GM19193 (cell line): Measurements from ENCODE around the gene SMARCA4.
A peak's percentile ranks its signal among the peaks of the same experiment; 100 is the strongest.

ENCODE experiments used
- POLR2A ChIP-seq: IDR thresholded peaks from 4 replicates; pipeline ENCODE4 v1.6.1; 2011; ENCODE audit not compliant: insufficient read depth, insufficient read length; ENCODE audit errors: extremely low read depth

The SMARCA4 gene

GRCh38 chr19:10960314-10961072, at the start of gene SMARCA4:
Gene SMARCA4 (plus strand): TSS chr19:10961030. CDS start chr19:10984152, 23,122 bp downstream.
- peak; percentile 89 for TF ChIP-seq POLR2A

DNA sequence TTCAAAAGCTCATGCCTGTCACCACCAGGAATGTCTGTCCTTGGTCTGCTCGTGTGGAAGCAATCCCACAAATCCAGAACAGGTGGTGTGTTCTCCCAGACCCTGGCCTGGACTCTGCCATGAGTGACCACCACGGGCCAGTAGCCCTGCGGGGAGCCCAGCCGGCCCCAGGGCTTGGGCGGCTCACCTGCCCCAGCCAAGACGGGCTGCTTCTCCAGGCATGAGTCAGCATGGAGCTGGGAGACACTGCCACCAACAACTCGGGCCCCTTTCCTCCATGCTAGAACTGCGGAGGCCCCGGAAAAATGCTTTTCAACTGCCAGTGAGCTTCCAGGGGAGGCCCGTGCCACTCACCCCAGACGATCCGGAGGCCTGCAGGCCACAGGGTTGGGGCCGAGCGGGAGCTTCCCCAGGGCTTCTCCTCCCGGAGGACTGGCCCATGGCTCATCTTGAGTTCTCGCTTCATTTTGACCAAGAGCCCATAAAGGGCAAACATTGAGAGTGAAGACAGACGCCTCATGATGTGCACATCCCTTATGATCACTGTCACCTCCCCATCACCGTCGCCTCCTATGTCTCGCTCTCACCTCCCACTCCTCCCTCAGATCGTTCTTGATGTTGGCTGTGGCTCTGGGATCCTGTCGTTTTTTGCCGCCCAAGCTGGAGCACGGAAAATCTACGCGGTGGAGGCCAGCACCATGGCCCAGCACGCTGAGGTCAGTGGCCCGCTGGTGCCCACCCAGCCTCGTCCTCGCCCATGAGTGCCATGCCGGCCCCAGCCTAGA, 49.1 kb upstream of the SMARCA4 start:
- TF ChIP-seq POLR2A = no peak

- TF ChIP-seq POLR2A = no peak
Observed at GRCh38 chr19:10912619-10913018, 48.2 kb upstream of the SMARCA4 start.

DNA sequence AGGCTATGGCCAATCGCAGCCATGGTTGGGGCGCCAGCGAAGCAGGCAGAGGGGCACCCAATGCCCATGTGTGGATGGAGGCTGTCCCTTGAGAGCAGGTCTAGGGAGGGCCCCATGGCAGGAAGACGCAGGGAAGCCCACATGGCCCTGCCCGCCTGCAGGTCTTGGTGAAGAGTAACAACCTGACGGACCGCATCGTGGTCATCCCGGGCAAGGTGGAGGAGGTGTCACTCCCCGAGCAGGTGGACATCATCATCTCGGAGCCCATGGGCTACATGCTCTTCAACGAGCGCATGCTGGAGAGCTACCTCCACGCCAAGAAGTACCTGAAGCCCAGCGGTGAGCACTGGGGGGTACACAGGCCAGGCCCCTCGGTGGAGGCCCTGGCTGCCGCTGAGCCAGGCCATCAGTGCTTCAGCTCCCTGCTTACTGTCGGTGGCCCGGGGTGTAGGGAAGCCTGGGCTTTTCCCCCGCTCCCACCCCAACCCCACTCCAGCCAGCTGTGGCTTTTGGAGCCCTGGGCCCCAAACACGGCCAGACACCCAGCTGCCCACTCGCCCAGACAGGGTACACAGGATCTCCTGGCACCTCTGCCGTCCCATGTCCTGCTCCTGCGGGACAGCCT, 47.0 kb upstream of the SMARCA4 start:
- no peak for TF ChIP-seq POLR2A

DNA sequence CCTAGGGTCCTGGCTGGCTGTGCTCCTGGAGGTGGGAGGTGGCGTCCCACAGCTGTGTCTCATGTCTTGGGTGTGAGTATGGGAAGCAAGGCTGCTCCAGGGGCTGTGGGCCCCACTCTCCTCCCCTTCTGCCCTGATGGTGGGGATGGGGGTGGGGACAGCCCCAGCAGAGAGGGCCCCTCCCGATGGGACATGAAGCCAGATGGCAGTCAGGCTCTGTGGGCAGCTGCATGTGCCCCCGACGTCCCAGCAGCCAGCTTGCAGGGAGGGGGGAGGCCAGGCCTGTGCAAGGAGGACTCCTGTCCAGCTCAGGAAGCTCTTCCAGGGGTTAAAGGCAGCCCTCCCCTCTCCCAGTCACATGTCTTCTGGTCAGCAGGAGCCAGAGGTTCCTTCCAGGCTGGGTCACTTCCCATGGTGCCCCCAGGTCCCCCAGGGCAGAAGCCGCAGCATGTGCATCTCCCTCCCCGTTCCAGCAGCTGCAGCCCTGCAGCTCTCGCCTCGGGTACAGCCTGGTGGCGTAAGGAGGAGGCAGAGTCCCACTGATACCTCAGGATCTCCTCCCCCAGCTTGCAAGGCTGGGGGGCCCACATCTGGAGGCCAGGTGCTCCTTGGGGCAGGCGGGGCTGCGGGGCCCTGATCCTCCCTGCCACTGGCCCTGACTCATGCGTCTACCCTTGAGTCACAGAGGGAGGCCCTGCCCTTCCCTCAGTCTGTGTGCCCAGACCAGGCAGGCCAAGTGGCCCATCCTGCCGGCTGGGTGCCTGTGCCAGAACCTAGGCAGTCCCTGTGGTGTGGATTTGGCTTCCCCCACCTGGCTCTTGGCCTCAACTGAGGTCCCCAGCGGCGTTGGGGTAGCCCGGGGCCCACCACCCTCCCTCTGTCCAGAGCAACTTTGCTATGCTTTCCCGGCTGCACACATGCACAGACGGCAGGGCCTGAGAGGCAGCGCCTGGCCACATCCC, 45.4 kb upstream of the SMARCA4 start:
- TF ChIP-seq POLR2A = no peak

- no peak for TF ChIP-seq POLR2A
Observed at GRCh38 chr19:10916602-10917001, 44.2 kb upstream of the SMARCA4 start.

GRCh38 chr19:10918359-10918758, 42.5 kb upstream of the SMARCA4 start:
- no peak for TF ChIP-seq POLR2A

DNA sequence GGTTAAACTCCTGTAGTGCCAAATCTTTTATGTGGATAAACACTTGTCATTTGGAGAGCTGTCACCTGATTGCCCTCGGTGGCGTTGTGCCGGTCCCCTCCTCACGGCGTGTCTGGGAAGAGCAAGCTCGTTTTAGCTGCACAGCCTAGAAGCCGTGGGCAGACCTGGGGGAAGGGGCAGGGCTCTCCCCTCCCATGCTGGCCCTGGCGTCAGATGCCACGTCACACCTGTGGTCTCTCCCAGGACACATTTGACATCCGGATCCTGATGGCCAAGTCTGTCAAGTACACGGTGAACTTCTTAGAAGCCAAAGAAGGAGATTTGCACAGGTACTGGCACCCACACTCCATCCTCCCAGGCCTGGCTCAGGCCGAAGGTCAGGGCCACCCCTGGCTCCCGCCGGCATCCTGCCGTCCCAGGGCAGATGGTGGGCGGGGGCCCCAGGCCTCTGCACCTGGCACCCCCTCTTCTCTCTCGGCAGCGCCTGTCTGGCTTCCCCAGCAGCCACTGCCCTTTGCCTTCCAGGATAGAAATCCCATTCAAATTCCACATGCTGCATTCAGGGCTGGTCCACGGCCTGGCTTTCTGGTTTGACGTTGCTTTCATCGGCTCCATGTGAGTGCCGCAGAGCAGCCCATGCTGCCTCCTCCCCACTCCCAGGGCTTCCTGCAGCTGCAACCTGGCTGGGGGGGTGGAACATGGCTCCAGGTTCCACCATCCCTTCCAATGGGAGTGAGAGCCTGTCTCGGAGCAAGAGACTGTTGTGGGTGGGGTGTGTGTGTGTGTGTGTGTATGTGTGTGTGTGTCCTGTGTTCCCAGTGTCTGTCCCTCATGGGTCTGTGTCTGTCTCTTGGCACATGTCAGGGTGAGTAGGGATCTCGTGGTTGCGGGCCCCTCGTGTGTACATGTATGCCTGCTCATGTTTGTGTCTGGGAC, 41.2 kb upstream of the SMARCA4 start:
- TF ChIP-seq POLR2A = peak; percentile 16

- TF ChIP-seq POLR2A = no peak
Observed at GRCh38 chr19:10920288-10920655, 40.6 kb upstream of the SMARCA4 start.

- no peak for TF ChIP-seq POLR2A
Observed at GRCh38 chr19:10920781-10921180, 40.0 kb upstream of the SMARCA4 start.

DNA sequence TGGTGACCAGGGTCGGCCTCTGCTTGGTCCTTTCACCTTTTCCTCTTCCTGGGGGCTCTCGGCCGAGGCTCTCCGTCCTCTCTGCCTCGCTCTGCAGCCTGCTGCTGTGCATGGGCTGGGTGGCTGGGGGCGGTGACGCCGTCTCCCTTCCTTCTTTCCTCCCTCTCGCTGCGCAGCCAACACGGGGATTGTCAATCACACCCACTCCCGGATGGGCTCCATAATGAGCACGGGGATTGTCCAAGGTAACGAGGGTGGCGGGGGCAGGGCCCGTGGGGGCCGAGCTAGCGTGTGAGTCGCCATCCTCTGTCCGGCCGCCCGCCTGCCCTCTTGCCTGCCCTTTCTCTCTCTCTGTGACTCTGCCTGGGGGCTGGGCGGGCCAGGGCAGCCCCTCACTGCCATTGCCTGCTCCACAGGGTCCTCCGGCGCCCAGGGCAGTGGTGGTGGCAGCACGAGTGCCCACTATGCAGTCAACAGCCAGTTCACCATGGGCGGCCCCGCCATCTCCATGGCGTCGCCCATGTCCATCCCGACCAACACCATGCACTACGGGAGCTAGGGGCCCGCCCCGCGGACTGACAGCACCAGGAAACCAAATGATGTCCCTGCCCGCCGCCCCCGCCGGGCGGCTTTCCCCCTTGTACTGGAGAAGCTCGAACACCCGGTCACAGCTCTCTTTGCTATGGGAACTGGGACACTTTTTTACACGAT, 39.5 kb upstream of the SMARCA4 start:
- TF ChIP-seq POLR2A = no peak

- no peak for TF ChIP-seq POLR2A
Observed at GRCh38 chr19:10921910-10922637, 38.8 kb upstream of the SMARCA4 start.
